Activated T-cell treated with anti-CD3 and anti-CD28 coated beads, Interleukin-2, amount 50 U/mL, for 24 hours (primary cell): Measurements from ENCODE around the gene MARCKS.
"Not testable (repeated sequence)": the region's sequence is repeated elsewhere in the genome, so short reads cannot be mapped to it uniquely, and the experiment has no call there.

Source experiments
- DNase-seq: peaks from one replicate; pipeline ENCODE4 v3.0.0-alpha.2; 2020
- H3K27ac Mint-ChIP-seq: 2 replicates; pipeline ENCODE4 v1.8.0; 2020; ENCODE audit warnings: mild to moderate bottlenecking, mixed read lengths
- H3K27me3 Mint-ChIP-seq: 2 replicates; pipeline ENCODE4 v1.8.0; 2020; ENCODE audit warnings: mixed read lengths
- H3K36me3 Mint-ChIP-seq: 2 replicates; pipeline ENCODE4 v1.8.0; 2020; ENCODE audit warnings: low read depth, mixed read lengths
- H3K4me1 Mint-ChIP-seq: 2 replicates; pipeline ENCODE4 v1.8.0; 2020; ENCODE audit warnings: low read depth, mixed read lengths
- H3K4me3 Mint-ChIP-seq: 2 replicates; pipeline ENCODE4 v1.8.0; 2020; ENCODE audit warnings: mild to moderate bottlenecking, moderate library complexity, mixed read lengths
- H3K9me3 Mint-ChIP-seq: 2 replicates; pipeline ENCODE4 v1.8.0; 2020; ENCODE audit warnings: mixed read lengths

Gene MARCKS

DNA sequence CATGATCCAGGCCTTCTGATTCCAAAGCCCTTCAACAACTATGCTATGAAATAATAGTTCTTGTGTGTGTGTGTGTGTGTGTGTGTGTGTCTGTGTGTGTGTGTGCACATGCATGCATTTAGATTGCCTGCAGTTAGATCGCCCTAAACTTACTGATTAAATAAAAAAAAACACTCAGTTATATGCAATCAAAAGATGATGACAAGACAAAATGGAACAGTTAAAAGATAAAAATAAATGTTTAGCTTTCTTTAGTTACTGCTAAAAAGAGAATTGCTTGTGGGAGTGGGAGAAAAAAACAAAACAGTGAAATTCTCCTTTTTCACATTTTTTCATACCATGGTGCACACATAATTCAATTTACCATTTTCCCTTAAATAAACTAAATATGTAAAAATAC, 29.4 kb downstream of the MARCKS start:
- Mint-ChIP-seq H3K27ac (no peak overlapping the region), H3K4me1 (no peaks in the 10 kb centered on the region), H3K36me3 (no peaks in the 10 kb centered on the region), H3K9me3 (no peaks in the 10 kb centered on the region), H3K27me3 (peaks cover 28% of the 10 kb centered on the region), H3K4me3 (no peak overlapping the region)
- no peak for DNase-seq

DNA sequence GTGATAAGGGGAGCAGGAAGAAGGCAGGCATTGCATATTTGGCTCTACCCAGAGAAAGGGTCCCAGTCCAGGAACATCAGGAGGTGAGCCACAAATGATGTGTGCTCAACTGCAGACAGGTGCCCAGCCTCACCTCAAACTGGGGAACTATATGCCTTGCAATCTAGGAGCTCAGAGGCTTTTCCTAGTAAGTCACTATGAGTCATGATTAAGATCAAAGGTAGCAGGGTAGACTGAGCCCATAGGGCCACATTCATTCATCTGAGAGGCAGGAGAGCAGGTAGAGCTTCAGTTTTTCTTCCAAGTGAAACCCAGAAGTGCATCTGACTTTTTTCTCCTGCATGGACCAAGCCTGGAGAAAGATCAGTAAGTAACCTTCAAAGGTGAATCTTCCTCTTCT, 31.3 kb downstream of the MARCKS start:
- Mint-ChIP-seq H3K9me3 (peaks cover 2% of the 10 kb centered on the region), H3K27me3 (peaks cover 19% of the 10 kb centered on the region), H3K27ac (no peak overlapping the region), H3K4me3 (no peak overlapping the region), H3K4me1 (no peaks in the 10 kb centered on the region), H3K36me3 (no peaks in the 10 kb centered on the region)
- DNase-seq = no peak

GRCh38 chr6:113888956-113889630, 31.9 kb downstream of the MARCKS start:
- H3K4me1 Mint-ChIP-seq = no peaks in the 10 kb centered on the region
- H3K27ac Mint-ChIP-seq = no peak overlapping the region
- DNase-seq = no peak
- no peak overlapping the region for H3K4me3 Mint-ChIP-seq
- H3K36me3 Mint-ChIP-seq = no peaks in the 10 kb centered on the region
- H3K9me3 Mint-ChIP-seq = peaks cover 2% of the 10 kb centered on the region
- H3K27me3 Mint-ChIP-seq = peaks cover 23% of the 10 kb centered on the region

DNA sequence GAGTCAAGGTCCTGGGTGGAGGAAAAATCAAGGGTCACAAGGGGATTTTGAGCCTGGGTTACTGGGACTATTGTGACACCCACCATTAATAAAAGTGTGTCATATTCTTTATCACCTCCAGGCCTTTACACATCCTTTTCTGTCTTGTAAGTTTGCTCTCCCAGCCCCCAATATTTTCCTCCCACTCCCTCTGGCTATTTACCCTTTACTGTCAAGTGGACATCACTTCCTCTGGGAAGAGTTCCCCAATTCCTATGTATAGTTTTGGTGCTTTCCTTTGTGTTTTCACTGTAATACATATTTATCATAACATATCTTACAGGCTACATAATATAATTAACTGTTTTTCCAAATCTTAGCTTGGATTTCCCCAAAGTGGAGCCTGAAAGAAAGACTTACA, 36.3 kb downstream of the MARCKS start:
- DNase-seq = no peak
- peaks cover 19% of the 10 kb centered on the region for H3K27me3 Mint-ChIP-seq
- peaks cover 2% of the 10 kb centered on the region for H3K9me3 Mint-ChIP-seq
- H3K4me1 Mint-ChIP-seq = no peaks in the 10 kb centered on the region
- H3K36me3 Mint-ChIP-seq = no peaks in the 10 kb centered on the region
- no peak overlapping the region for H3K27ac Mint-ChIP-seq
- no peak overlapping the region for H3K4me3 Mint-ChIP-seq

- Mint-ChIP-seq H3K27me3 (peaks cover 16% of the 10 kb centered on the region), H3K4me1 (no peaks in the 10 kb centered on the region), H3K27ac (no peak overlapping the region), H3K36me3 (no peaks in the 10 kb centered on the region), H3K9me3 (peaks cover 2% of the 10 kb centered on the region), H3K4me3 (no peak overlapping the region)
- DNase-seq = no peak
These were observed 36.7 kb downstream of the MARCKS start for GRCh38 chr6:113893866-113894265.

DNA sequence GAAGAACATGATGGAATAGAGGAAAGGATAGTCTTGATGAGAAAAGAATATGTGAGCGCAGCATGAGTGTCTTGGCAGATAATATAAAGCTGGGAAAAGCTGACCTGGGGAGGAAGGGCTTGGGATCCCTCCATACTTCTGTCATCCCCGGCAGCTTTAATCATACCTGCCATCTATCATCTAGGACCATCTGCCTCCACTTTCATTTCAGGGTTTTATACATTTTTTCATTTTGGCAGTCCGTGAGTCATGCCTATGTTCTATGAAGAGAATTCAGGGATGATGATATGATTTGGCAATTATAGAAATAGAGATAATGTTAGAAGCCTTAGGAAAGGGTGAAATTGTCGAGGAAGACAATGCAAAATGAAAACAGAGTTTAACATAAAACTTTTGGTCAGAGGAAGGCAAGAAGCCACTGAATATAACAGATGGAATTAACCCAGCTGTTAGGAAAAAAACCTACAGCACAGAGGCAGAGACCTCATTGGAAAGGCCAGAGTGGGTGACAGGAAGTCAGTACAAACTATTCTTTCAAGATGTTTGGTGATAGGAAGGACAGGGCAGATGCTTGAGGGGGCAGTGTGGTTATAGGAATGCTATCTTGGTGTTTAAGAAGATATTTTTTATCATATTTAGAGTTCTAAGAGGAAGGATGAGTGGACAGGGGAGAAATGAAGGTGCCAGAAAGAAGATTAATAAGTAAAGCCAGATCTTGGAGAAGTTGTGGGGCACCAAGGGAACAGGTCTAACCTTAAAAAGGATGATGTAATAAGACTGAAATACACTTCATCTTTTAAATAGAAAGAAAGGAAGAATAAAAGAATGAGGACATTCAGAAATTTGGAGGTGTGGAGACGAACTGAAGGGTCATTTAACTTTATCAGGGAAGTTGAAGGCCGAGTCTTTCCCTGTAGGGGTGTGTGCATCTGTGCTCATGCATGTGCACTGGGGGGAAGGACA, 37.8 kb downstream of the MARCKS start:
- Mint-ChIP-seq H3K4me3 (no peak overlapping the region), H3K27ac (no peak overlapping the region), H3K9me3 (peaks cover 2% of the 10 kb centered on the region), H3K36me3 (no peaks in the 10 kb centered on the region), H3K4me1 (no peaks in the 10 kb centered on the region), H3K27me3 (peaks cover 15% of the 10 kb centered on the region)
- DNase-seq = no peak

GRCh38 chr6:113901482-113901881, 44.3 kb downstream of the MARCKS start:
- no peak for DNase-seq
- no peaks in the 10 kb centered on the region for H3K9me3 Mint-ChIP-seq
- no peak overlapping the region for H3K27ac Mint-ChIP-seq
- H3K4me1 Mint-ChIP-seq = no peaks in the 10 kb centered on the region
- no peaks in the 10 kb centered on the region for H3K36me3 Mint-ChIP-seq
- H3K27me3 Mint-ChIP-seq = peaks cover 5% of the 10 kb centered on the region
- no peak overlapping the region for H3K4me3 Mint-ChIP-seq

- H3K9me3 Mint-ChIP-seq = no peaks in the 10 kb centered on the region
- DNase-seq = no peak
- H3K27me3 Mint-ChIP-seq = peaks cover 5% of the 10 kb centered on the region
- H3K4me1 Mint-ChIP-seq = no peaks in the 10 kb centered on the region
- no peak overlapping the region for H3K27ac Mint-ChIP-seq
- no peak overlapping the region for H3K4me3 Mint-ChIP-seq
- H3K36me3 Mint-ChIP-seq = no peaks in the 10 kb centered on the region
These were observed 46.7 kb downstream of the MARCKS start for GRCh38 chr6:113903666-113904330.

GRCh38 chr6:113907102-113907815, 50.1 kb downstream of the MARCKS start:
- Mint-ChIP-seq H3K4me3 (no peak overlapping the region), H3K27me3 (peaks cover 13% of the 10 kb centered on the region), H3K9me3 (no peaks in the 10 kb centered on the region), H3K4me1 (peaks cover 2% of the 10 kb centered on the region), H3K27ac (no peak overlapping the region), H3K36me3 (no peaks in the 10 kb centered on the region)
- DNase-seq = no peak

GRCh38 chr6:113908801-113909200, 51.7 kb downstream of the MARCKS start:
- no peaks in the 10 kb centered on the region for H3K9me3 Mint-ChIP-seq
- H3K36me3 Mint-ChIP-seq = no peaks in the 10 kb centered on the region
- peaks cover 2% of the 10 kb centered on the region for H3K4me1 Mint-ChIP-seq
- peaks cover 13% of the 10 kb centered on the region for H3K27me3 Mint-ChIP-seq
- H3K4me3 Mint-ChIP-seq = no peak overlapping the region
- H3K27ac Mint-ChIP-seq = no peak overlapping the region
- DNase-seq = no peak

DNA sequence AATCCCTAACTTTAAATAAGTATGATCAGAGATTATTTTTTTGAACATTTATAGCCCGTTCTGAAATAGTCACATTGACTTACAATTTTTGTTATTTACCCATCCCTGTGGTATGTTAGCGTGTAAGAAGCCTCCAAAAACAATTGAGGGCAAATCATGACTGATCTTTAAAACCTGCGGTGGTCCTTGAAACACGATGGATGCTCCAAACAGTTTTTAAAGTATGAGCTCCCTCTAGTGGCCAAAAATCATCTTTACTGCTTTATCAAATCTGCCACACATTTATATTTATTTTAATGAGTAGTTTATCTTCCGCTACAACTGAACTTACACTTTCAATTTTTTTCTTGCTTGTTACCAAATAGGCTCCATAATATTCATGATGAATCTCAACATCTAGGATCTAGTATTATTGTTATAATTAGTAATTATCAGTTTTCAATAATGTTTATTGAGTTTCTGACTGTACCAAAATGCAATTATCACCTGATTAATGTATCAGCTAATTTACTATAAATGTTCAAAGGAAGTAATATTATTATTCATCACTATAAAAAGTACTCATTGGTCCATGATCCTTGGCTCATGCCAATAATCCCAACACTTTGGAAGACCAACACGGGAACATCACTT, 52.2 kb downstream of the MARCKS start:
- Mint-ChIP-seq H3K4me1 (peaks cover 2% of the 10 kb centered on the region), H3K27me3 (peaks cover 13% of the 10 kb centered on the region)
- DNase-seq = no peak

DNA sequence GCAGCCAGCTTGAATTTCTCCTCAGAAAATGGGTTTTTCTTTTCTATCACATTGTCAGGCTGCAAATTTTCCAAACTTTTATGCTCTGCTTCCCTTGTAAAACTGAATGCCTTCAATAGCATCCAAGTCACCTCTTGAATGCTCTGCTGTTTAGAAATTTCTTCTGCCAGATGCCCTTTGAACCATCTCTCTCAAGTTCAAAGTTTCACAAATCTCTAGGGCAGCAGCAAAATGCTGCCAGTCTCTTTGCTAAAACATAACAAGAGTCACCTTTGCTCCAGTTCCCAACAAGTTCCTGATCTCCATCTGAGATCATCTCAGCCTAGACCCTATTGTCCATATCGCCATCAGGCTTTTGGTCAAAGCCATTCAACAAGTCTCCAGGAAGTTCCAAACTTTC, 53.1 kb downstream of the MARCKS start:
- H3K4me3 Mint-ChIP-seq, H3K27me3 Mint-ChIP-seq, H3K36me3 Mint-ChIP-seq, DNase-seq, H3K4me1 Mint-ChIP-seq, H3K9me3 Mint-ChIP-seq, H3K27ac Mint-ChIP-seq: not testable (repeated sequence)

More for the DNA sequence above, 52.2 kb downstream of the MARCKS start:
- Mint-ChIP-seq H3K36me3 (no peaks in the 10 kb centered on the region), H3K4me3 (no peak overlapping the region), H3K9me3 (no peaks in the 10 kb centered on the region), H3K27ac (no peak overlapping the region)
